KOPT-K1 (cell line): ENCODE measurements around the gene SERGEF.

Experiments used
- H3K27ac ChIP-seq: fragments of 200-600 bp; sonication (generic); 2 replicates; pipeline ENCODE4 v1.5.1; 2016; ENCODE audit warnings: antibody characterized with exemption, mild to moderate bottlenecking, low read depth, low read length; ENCODE audit not compliant: poor library complexity, severe bottlenecking
- H3K36me3 ChIP-seq: fragments of 200-600 bp; sonication (generic); 2 replicates; pipeline ENCODE4 v1.5.1; 2017; ENCODE audit warnings: antibody characterized with exemption, mild to moderate bottlenecking, low read length, moderate library complexity; ENCODE audit not compliant: insufficient read depth
- H3K9me3 ChIP-seq: fragments of 200-600 bp; sonication (generic); 2 replicates; pipeline ENCODE4 v1.5.1; 2017; ENCODE audit warnings: antibody characterized with exemption, low read length, mild to moderate bottlenecking; ENCODE audit not compliant: insufficient read depth, poor library complexity, severe bottlenecking

The SERGEF gene

GRCh38 chr11:18012906-18013781 is at the start of gene SERGEF:
TSS of gene SERGEF (minus strand) at chr11:18013047. CDS start at chr11:18013010, 37 bp downstream.
- Histone ChIP-seq H3K36me3 (no peaks in the 10 kb centered on the region), H3K27ac (peak within 1 kb of the TSS; percentile 66), H3K9me3 (no peaks in the 10 kb centered on the region)

GRCh38 chr11:18061351-18061750 is 48.5 kb upstream of the SERGEF start:
- Histone ChIP-seq H3K9me3 (no peaks in the 10 kb centered on the region), H3K27ac (no peak overlapping the region), H3K36me3 (no peaks in the 10 kb centered on the region)

GRCh38 chr11:18056561-18057181 is 43.8 kb upstream of the SERGEF start:
- Histone ChIP-seq H3K9me3 (no peaks in the 10 kb centered on the region), H3K27ac (no peak overlapping the region), H3K36me3 (no peaks in the 10 kb centered on the region)

- Histone ChIP-seq H3K9me3 (no peaks in the 10 kb centered on the region), H3K27ac (no peak overlapping the region), H3K36me3 (no peaks in the 10 kb centered on the region)
Measured at GRCh38 chr11:18054511-18055103, 41.8 kb upstream of the SERGEF start.

GRCh38 chr11:18050848-18051247 is 38.0 kb upstream of the SERGEF start:
- H3K27ac ChIP-seq: no peak overlapping the region

GRCh38 chr11:18046116-18046777 is 33.4 kb upstream of the SERGEF start, which contains the start of gene TPH1:
TSS of gene TPH1 (minus strand) at chr11:18046269. CDS start at chr11:18040762, 5,507 bp downstream.
- no peaks in the 10 kb centered on the region for H3K36me3 ChIP-seq
- H3K27ac ChIP-seq: no peak within 1 kb of the TSS
- H3K9me3 ChIP-seq: no peaks in the 10 kb centered on the region

More at GRCh38 chr11:18050848-18051247, 38.0 kb upstream of the SERGEF start:
- Histone ChIP-seq H3K36me3 (no peaks in the 10 kb centered on the region), H3K9me3 (no peaks in the 10 kb centered on the region)

- no peaks in the 10 kb centered on the region for H3K9me3 ChIP-seq
- H3K36me3 ChIP-seq: no peaks in the 10 kb centered on the region
- no peak overlapping the region for H3K27ac ChIP-seq
Measured at GRCh38 chr11:18036456-18036855, 23.6 kb upstream of the SERGEF start.

- Histone ChIP-seq H3K27ac (no peak overlapping the region), H3K36me3 (no peaks in the 10 kb centered on the region), H3K9me3 (no peaks in the 10 kb centered on the region)
Measured at GRCh38 chr11:18027475-18027874, 14.6 kb upstream of the SERGEF start.

- no peak overlapping the region for H3K27ac ChIP-seq
Measured at GRCh38 chr11:18022419-18022818, 9.6 kb upstream of the SERGEF start.

GRCh38 chr11:18019650-18020049 is 6.8 kb upstream of the SERGEF start:
- no peaks in the 10 kb centered on the region for H3K36me3 ChIP-seq
- no peak overlapping the region for H3K27ac ChIP-seq
- no peaks in the 10 kb centered on the region for H3K9me3 ChIP-seq

More at GRCh38 chr11:18022419-18022818, 9.6 kb upstream of the SERGEF start:
- H3K9me3 ChIP-seq: no peaks in the 10 kb centered on the region
- H3K36me3 ChIP-seq: no peaks in the 10 kb centered on the region

GRCh38 chr11:18016789-18017188 is 3.9 kb upstream of the SERGEF start:
- Histone ChIP-seq H3K9me3 (no peaks in the 10 kb centered on the region), H3K27ac (no peak overlapping the region), H3K36me3 (no peaks in the 10 kb centered on the region)

- no peaks in the 10 kb centered on the region for H3K9me3 ChIP-seq
- no peak overlapping the region for H3K27ac ChIP-seq
- no peaks in the 10 kb centered on the region for H3K36me3 ChIP-seq
Measured at GRCh38 chr11:18014876-18015275, 2.0 kb upstream of the SERGEF start.

GRCh38 chr11:18013790-18014507 is 1.1 kb upstream of the SERGEF start:
- peak overlapping the region; percentile 66 for H3K27ac ChIP-seq
- H3K36me3 ChIP-seq: no peaks in the 10 kb centered on the region
- H3K9me3 ChIP-seq: no peaks in the 10 kb centered on the region

- Histone ChIP-seq H3K36me3 (0 out of 2 replicates have a peak, but pooled peaks cover 3% of the 10 kb centered on the region), H3K27ac (peak overlapping the region; percentile 66), H3K9me3 (no peaks in the 10 kb centered on the region)
Measured at GRCh38 chr11:18012122-18012905, 533 bp downstream of the SERGEF start.
